H1 (cell line): ENCODE results near the gene MKLN1. TPM values are rescaled to one million over a fixed set of nuclear protein-coding genes. Genes with fewer than 3 reads are reported as not detected.

Experiments
- CTCF ChIA-PET: fragments of 300-600 bp; sonication (Branson Sonifier 250); formaldehyde crosslinking; loops from one replicate; lab custom pipeline; 2021; ENCODE audit not compliant: partially characterized antibody; lab: Charles Lee
- POLR2A ChIA-PET: fragments of 300-600 bp; sonication (Branson Sonifier 250); formaldehyde crosslinking; loops from one replicate; lab custom pipeline; 2021; ENCODE audit warnings: inconsistent platforms; ENCODE audit not compliant: partially characterized antibody; lab: Charles Lee
- DNase-seq, 2 experiments: peaks; one replicate each; pipeline versions ENCODE4 v3.0.0 to v3.0.0-alpha.2; 2010 to 2022; ENCODE audit warnings: low spot score in 2 of 2, low read depth in 1 of 2, mixed read lengths in 1 of 2
- FAIRE-seq: peaks from 2 replicates; lab custom pipeline; 2011; peaks lifted over from hg19 to GRCh38; lab: Jason Lieb, UNC
- H2AFZ ChIP-seq: 2 replicates; pipeline ENCODE4 v1.8.1; 2012; ENCODE audit warnings: low read length, inconsistent platforms
- H2AK5ac ChIP-seq: 2 replicates; pipeline ENCODE4 v1.6.1; 2013; ENCODE audit warnings: low read depth, low read length
- H2BK120ac ChIP-seq: replicated peaks from 2 replicates; pipeline ENCODE3; 2013; ENCODE audit warnings: low read depth, low read length, inconsistent platforms
- H2BK12ac ChIP-seq: 2 replicates; pipeline ENCODE4 v1.6.1; 2013; ENCODE audit warnings: low read depth, low read length
- H2BK15ac ChIP-seq: 2 replicates; pipeline ENCODE4 v1.6.1; 2013; ENCODE audit warnings: low read length
- H2BK20ac ChIP-seq: 2 replicates; pipeline ENCODE4 v1.6.1; 2013; ENCODE audit warnings: low read length
- H2BK5ac ChIP-seq: 2 replicates; pipeline ENCODE4 v1.6.1; 2013; ENCODE audit warnings: low read depth, low read length
- H3K14ac ChIP-seq: 2 replicates; pipeline ENCODE4 v1.6.1; 2013; ENCODE audit warnings: inconsistent platforms; ENCODE audit not compliant: insufficient read length
- H3K18ac ChIP-seq: 2 replicates; pipeline ENCODE4 v1.6.1; 2013; ENCODE audit warnings: low read length; ENCODE audit errors: extremely low read depth
- H3K23ac ChIP-seq: 2 replicates; pipeline ENCODE4 v1.6.1; 2013; ENCODE audit warnings: inconsistent platforms; ENCODE audit not compliant: insufficient read length
- H3K23me2 ChIP-seq: 2 replicates; pipeline ENCODE4 v1.6.1; 2013; ENCODE audit warnings: low read depth, low read length
- H3K27ac ChIP-seq: 2 replicates; pipeline ENCODE4 v1.6.1; 2011; ENCODE audit warnings: low read depth, low read length, inconsistent platforms
- H3K27me3 ChIP-seq, 4 experiments: replicated peaks in 1 of 4; 1 replicate in 1 of 4; 2 replicates in 3 of 4; pipeline versions ENCODE4 v1.6.1 to v1.8.1; 2011 to 2013; ENCODE audit warnings: low read length in 3 of 4, mild to moderate bottlenecking in 3 of 4, inconsistent platforms in 2 of 4, mixed read lengths in 2 of 4, moderate library complexity in 1 of 4; ENCODE audit not compliant: control insufficient read depth in 3 of 4, insufficient read depth in 3 of 4; ENCODE audit errors: extremely low read depth in 1 of 4
- H3K36me3 ChIP-seq, 4 experiments: 2 replicates each; pipeline versions ENCODE4 v1.6.1 to v1.8.1; 2011 to 2013; ENCODE audit warnings: mild to moderate bottlenecking in 4 of 4, low read length in 3 of 4, moderate library complexity in 2 of 4, control low read depth in 1 of 4, inconsistent platforms in 1 of 4; ENCODE audit not compliant: insufficient read depth in 4 of 4, control insufficient read depth in 2 of 4
- H3K4ac ChIP-seq: replicated peaks from 2 replicates; pipeline ENCODE3; 2013; ENCODE audit warnings: low read length, low read depth, mixed read lengths, inconsistent platforms; ENCODE audit not compliant: insufficient read length
- H3K4me1 ChIP-seq, 4 experiments: replicated peaks in 1 of 4; 1 replicate in 1 of 4; 2 replicates in 3 of 4; pipeline versions ENCODE4 v1.6.1 to v1.8.1; 2011 to 2013; ENCODE audit warnings: low read length in 3 of 4, inconsistent platforms in 2 of 4, mixed read lengths in 1 of 4; ENCODE audit not compliant: insufficient read depth in 4 of 4, control insufficient read depth in 3 of 4
- H3K4me2 ChIP-seq, 2 experiments: 2 replicates each; pipeline versions ENCODE4 v1.6.1 to v1.8.1; 2011 to 2013; ENCODE audit warnings: low read depth in 2 of 2, low read length in 2 of 2, control low read depth in 1 of 2, inconsistent platforms in 1 of 2, mild to moderate bottlenecking in 1 of 2; ENCODE audit not compliant: insufficient read depth in 1 of 2
- H3K4me3 ChIP-seq, 4 experiments: fragments of 200-600, 300-600 bp in 1 of 4; sonication (generic), shearing (Covaris generic), sonication (Bioruptor Twin) in 1 of 4; 2 replicates each; pipeline versions ENCODE4 v1.5.1 to v1.8.1; 2011 to 2016; ENCODE audit warnings: low read length in 4 of 4, low read depth in 3 of 4, control low read depth in 2 of 4, inconsistent platforms in 2 of 4, mild to moderate bottlenecking in 2 of 4, mixed read lengths in 1 of 4, moderate library complexity in 1 of 4; ENCODE audit not compliant: insufficient read depth in 2 of 4; ENCODE audit errors: extremely low read depth in 1 of 4
- H3K56ac ChIP-seq: replicated peaks from 2 replicates; pipeline ENCODE3; 2013; ENCODE audit warnings: low read depth, mild to moderate bottlenecking, mixed read lengths, low read length, inconsistent platforms; ENCODE audit not compliant: insufficient read length
- H3K79me1 ChIP-seq: 2 replicates; pipeline ENCODE4 v1.6.1; 2013; ENCODE audit warnings: low read depth, low read length, control low read depth
- H3K79me2 ChIP-seq, 2 experiments: 2 replicates each; pipeline versions ENCODE4 v1.6.1 to v1.8.1; 2012 to 2013; ENCODE audit warnings: low read length in 2 of 2, mild to moderate bottlenecking in 2 of 2, inconsistent platforms in 1 of 2; ENCODE audit not compliant: insufficient read depth in 2 of 2, control insufficient read depth in 1 of 2
- H3K9ac ChIP-seq, 4 experiments: replicated peaks in 1 of 4; 1 replicate in 1 of 4; 2 replicates in 3 of 4; pipeline versions ENCODE4 v1.6.1 to v1.8.1; 2011 to 2013; ENCODE audit warnings: low read depth in 3 of 4, low read length in 3 of 4, control low read depth in 2 of 4, mild to moderate bottlenecking in 2 of 4, moderate library complexity in 2 of 4, inconsistent platforms in 1 of 4; ENCODE audit errors: extremely low read depth in 1 of 4
- H3K9me3 ChIP-seq, 2 experiments: 2 replicates each; pipeline versions ENCODE4 v1.6.1 to v1.8.1; 2012 to 2013; ENCODE audit warnings: mild to moderate bottlenecking in 2 of 2, moderate library complexity in 2 of 2, control low read depth in 1 of 2, inconsistent platforms in 1 of 2, low read depth in 1 of 2, low read length in 1 of 2, mixed read lengths in 1 of 2; ENCODE audit not compliant: insufficient read depth in 2 of 2
- H4K20me1 ChIP-seq, 2 experiments: replicated peaks in 1 of 2; 2 replicates each; pipeline versions ENCODE3 to v1.8.1; 2011 to 2013; ENCODE audit warnings: inconsistent platforms in 2 of 2, low read length in 2 of 2, mild to moderate bottlenecking in 1 of 2; ENCODE audit not compliant: insufficient read depth in 2 of 2, control insufficient read depth in 1 of 2
- H4K5ac ChIP-seq: 2 replicates; pipeline ENCODE4 v1.6.1; 2013; ENCODE audit warnings: low read length, low read depth, mixed read lengths, inconsistent platforms; ENCODE audit not compliant: insufficient read length
- H4K8ac ChIP-seq: 2 replicates; pipeline ENCODE4 v1.8.0; 2013; ENCODE audit warnings: mild to moderate bottlenecking, moderate library complexity, low read length, inconsistent platforms; ENCODE audit not compliant: insufficient read depth; ENCODE audit errors: extremely low read depth
- H4K91ac ChIP-seq: replicated peaks from 2 replicates; pipeline ENCODE3; 2013; ENCODE audit warnings: low read length, mixed read lengths, inconsistent platforms; ENCODE audit not compliant: insufficient read length
- ATF2 ChIP-seq: IDR thresholded peaks from 2 replicates; pipeline ENCODE4 v1.6.1; 2012; ENCODE audit warnings: low read length, inconsistent platforms
- POLR2A ChIP-seq, 2 experiments: IDR thresholded peaks; 1 replicate in 1 of 2; 2 replicates in 1 of 2; pipeline ENCODE4 v1.6.1; 2011; ENCODE audit warnings: low read depth in 2 of 2, low read length in 2 of 2, mild to moderate bottlenecking in 2 of 2; ENCODE audit errors: control extremely low read depth in 1 of 2
- POLR2AphosphoS5 ChIP-seq: IDR thresholded peaks from 2 replicates; pipeline ENCODE4 v1.6.1; 2011; ENCODE audit warnings: low read depth, low read length
- POU5F1 ChIP-seq: IDR thresholded peaks from 2 replicates; pipeline ENCODE4 v1.6.1; 2011; ENCODE audit warnings: low read depth, mild to moderate bottlenecking, low read length, moderate library complexity
- WGBS, 2 experiments: shearing (Covaris generic) in 1 of 2; methylation state at CpG; one replicate each; pipeline versions ENCODE4 v1.1.6 to v1.1.7; 2013 to 2015; ENCODE audit warnings: low lambda C conversion rate in 2 of 2, mixed read lengths in 2 of 2, inconsistent platforms in 1 of 2, low coverage in 1 of 2, missing lambda C conversion rate in 1 of 2; ENCODE audit not compliant: insufficient replicate concordance in 2 of 2, insufficient coverage in 1 of 2, insufficient read length in 1 of 2; ENCODE audit errors: extremely low coverage in 1 of 2, missing lambda C conversion rate in 1 of 2; 5-methylcytosine and 5-hydroxymethylcytosine counted together
- polyA plus RNA-seq, 7 experiments: library from polyadenylated mRNA; depleted of rRNA in 3 of 7; stranded (reverse) in 5 of 7; unstranded in 2 of 7; fragments of >200 nt in 5 of 7; fragments of 200-250 nt in 2 of 7; gene quantifications; 1 replicate in 5 of 7; 2 replicates in 1 of 7; 4 replicates in 1 of 7; pipeline versions ENCODE4 v1.2.1 to v1.2.3, GENCODE V29; 2011 to 2013; ENCODE audit warnings: missing spikeins in 2 of 7, mixed read lengths in 2 of 7
- total RNA-seq: library from RNA; stranded (reverse); fragmentation: NEBNext Ultra II Directional; extraction: Animal tissue kit (Norgen Biotek cat#: 25700); gene quantifications from 2 replicates; pipeline ENCODE4 v1.2.1, GENCODE V29; 2021

Gene MKLN1
- total and polyA plus RNA-seq, 2 of the 8 experiments (the other 6 are each of a cell fraction or from before 2014, with no cell fraction given) = 22.3 to 50.9 TPM

GRCh38 chr7:131495669-131496498 lies 168.2 kb downstream of the MKLN1 start:
- Histone ChIP-seq H4K20me1 (peaks cover 2% of the 10 kb centered on the region in 2 experiments), H3K56ac (no peak overlapping the region), H2BK12ac (no peak overlapping the region), H4K91ac (no peak overlapping the region), H3K14ac (no peak overlapping the region), H3K23me2 (no peaks in the 10 kb centered on the region; the same call in 1 of the 2 replicates), H3K4me2 (no peak overlapping the region), H3K79me1 (no peaks in the 10 kb centered on the region), H2BK15ac (no peak overlapping the region), H2AFZ (no peak overlapping the region), H3K36me3 (peaks cover under 1 to 35% (median 22%) of the 10 kb centered on the region in 4 experiments; a peak in 6 of 8 replicates), H2BK120ac (no peak overlapping the region), H3K79me2 (no peaks in the 10 kb centered on the region), H2BK20ac (no peak overlapping the region), H3K23ac (no peak overlapping the region), H3K9me3 (no peaks in the 10 kb centered on the region), H3K4me3 (no peak overlapping the region), H4K5ac (no peak overlapping the region), H3K18ac (no peak overlapping the region), H3K4ac (no peak overlapping the region), H3K4me1 (peaks cover 0 to 5% (median 0%) of the 10 kb centered on the region in 4 experiments; a peak in 1 of 7 replicates), H2BK5ac (no peak overlapping the region), H3K27me3 (no peaks in the 10 kb centered on the region), H4K8ac (no peak overlapping the region), H3K27ac (no peak overlapping the region), H2AK5ac (no peak overlapping the region), H3K9ac (no peak overlapping the region)
- ChIA-PET POLR2A (interaction anchor here (0.9 to 1.6 kb wide), 5 partner anchors 9 to 130 kb away, joined by 3 to 4 read pairs (median 3); no protein-coding TSS in a partner anchor), CTCF (interaction anchor here (0.6 to 4.0 kb wide), 5 partner anchors 9 to 514 kb away, joined by 3 to 22 read pairs (median 4); no protein-coding TSS in a partner anchor)
- TF ChIP-seq POLR2A (IDR thresholded peaks at IDR 0.05; ENCODE audit: control extremely low read depth in 1 of 2, low read depth in 2 of 2, low read length in 2 of 2) (peak; percentile 12 to 80), POU5F1 (no peak), ATF2 (peak; percentile 58), POLR2AphosphoS5 (peak; percentile 52; the same call in 1 of the 2 replicates)
- no peak for FAIRE-seq
- WGBS, 2 experiments = 76% methylated on average over 7 of the region's 7 CpGs; no CpG with 5 or more reads in 1 of the 2 experiments
- no peak for DNase-seq
